Measurements from ENCODE around the gene TRMT1. TPM values are rescaled to one million over a fixed set of nuclear protein-coding genes. Genes with fewer than 3 reads are reported as not detected.
"Not testable (repeated sequence)": the region's sequence is repeated elsewhere in the genome, so short reads cannot be mapped to it uniquely, and the experiment has no call there.

The TRMT1 gene
- total RNA-seq, 1 experiment from 2014 or later = 36.5 TPM

DNA sequence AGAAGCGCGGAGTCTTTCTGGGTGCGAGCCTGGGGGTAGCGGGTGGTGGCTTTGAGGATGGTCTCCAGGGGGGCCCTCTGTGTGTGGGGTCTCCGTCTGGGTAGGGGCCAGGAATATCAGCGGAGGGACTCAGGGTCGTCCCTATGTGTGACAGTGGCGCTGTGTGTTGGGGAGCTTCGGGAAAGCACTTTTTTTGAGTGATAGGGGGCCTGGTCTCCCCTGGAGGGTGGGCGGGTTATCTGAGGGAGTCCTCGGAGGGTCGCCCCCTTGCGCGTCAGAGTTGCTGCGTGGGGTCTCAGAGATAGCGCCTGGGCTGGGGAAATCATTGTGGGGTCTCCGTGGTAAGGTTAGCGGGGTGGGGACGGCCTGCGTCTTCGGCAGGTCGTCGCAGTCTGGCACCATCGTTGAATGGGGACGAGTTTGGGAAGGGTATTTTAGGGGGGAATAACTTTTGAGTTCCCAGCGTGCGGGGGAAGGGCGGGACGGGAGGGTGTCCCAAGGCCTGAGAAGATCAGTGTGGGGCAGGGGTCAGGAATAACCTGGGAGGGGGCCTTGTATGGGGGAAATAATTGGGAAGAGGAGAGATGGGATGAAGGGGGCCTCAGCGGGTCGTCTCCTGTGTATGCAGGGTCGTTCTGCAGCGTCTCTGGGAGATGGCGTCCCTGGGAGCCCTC lies 34.5 kb upstream of the TRMT1 start:
- TF ChIP-seq, protein P1, sequence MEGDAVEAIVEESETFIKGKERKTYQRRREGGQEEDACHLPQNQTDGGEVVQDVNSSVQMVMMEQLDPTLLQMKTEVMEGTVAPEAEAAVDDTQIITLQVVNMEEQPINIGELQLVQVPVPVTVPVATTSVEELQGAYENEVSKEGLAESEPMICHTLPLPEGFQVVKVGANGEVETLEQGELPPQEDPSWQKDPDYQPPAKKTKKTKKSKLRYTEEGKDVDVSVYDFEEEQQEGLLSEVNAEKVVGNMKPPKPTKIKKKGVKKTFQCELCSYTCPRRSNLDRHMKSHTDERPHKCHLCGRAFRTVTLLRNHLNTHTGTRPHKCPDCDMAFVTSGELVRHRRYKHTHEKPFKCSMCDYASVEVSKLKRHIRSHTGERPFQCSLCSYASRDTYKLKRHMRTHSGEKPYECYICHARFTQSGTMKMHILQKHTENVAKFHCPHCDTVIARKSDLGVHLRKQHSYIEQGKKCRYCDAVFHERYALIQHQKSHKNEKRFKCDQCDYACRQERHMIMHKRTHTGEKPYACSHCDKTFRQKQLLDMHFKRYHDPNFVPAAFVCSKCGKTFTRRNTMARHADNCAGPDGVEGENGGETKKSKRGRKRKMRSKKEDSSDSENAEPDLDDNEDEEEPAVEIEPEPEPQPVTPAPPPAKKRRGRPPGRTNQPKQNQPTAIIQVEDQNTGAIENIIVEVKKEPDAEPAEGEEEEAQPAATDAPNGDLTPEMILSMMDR (IDR thresholded peaks at IDR 0.05; ENCODE audit: unreplicated experiment) = no peak
- peaks cover 17% of the 10 kb centered on the region for H3K4me1 Mint-ChIP-seq (ENCODE audit: low read depth, unreplicated experiment)
- H3K4me3 Mint-ChIP-seq (ENCODE audit: low read depth, unreplicated experiment) = peak overlapping the region; percentile 94
- BruUV-seq (replicated peaks) = TSS peak; percentile 51
- H3K9me3 Mint-ChIP-seq (ENCODE audit: low read depth, unreplicated experiment) = no peaks in the 10 kb centered on the region
- H3K27ac Mint-ChIP-seq (ENCODE audit: unreplicated experiment) = peak overlapping the region; percentile 100
- H3K27me3 Mint-ChIP-seq (ENCODE audit: unreplicated experiment) = peaks cover 15% of the 10 kb centered on the region
- H3K36me3 Mint-ChIP-seq (ENCODE audit: insufficient read depth, unreplicated experiment) = peaks cover 92% of the 10 kb centered on the region
- CTCF ChIA-PET = interaction anchor here (1.4 kb wide), 1 partner anchor 12 kb away, joined by 8 read pairs; no protein-coding TSS in a partner anchor
- intact Hi-C loops (cut with micrococcal nuclease; ENCODE audit: unreplicated experiment) = no loop called here
- no peak for DNase-seq

DNA sequence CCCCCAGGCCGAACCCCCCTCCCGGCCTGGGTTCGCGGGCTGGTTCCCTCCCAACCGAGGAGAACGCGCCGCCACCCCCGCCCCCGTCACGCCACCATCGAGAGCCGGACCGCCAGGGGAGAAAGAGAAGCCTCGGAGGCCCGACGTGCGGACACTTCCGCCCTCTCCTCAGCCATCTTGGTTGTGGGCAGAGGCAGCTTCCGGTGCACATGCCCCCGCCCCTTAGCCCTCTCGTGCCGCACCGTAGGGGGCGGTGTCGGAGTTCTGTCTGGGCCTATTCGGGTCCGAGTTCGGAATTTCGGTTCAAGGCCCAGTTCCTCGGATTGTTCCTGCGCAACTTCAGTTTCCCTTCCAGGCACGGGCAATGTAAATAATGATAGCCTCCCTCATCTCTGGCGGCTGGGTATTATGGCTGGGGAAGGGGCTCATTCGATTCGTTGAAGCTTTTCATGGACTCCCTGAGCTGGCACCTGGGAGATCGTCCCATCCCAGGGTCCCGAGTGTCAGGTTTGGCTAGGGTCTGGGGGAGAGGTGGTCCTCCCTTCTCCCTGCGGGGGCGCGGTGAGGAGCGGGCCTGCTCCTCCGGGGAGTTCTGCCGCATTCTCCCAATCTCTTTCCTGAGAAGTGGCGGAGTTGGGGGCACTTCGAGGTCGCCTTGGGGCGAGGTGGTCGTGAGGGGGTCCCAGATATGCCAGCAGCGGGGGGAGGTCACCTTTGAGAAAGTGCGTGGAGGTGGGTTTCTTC lies 33.8 kb upstream of the TRMT1 start, which contains the start of the genes IER2 and STX10:
IER2 (plus strand) TSS at position 225 of the 744 bp plus-strand sequence. CDS start 2,776 bp downstream, outside the sequence.
STX10 (minus strand) TSS at position 189 of the 744 bp plus-strand sequence. CDS start 202 bp downstream, outside the sequence.
- BruUV-seq (replicated peaks) = no TSS peak
- intact Hi-C loops (cut with micrococcal nuclease; ENCODE audit: unreplicated experiment) = no loop called here
- H3K4me1 Mint-ChIP-seq (ENCODE audit: low read depth, unreplicated experiment) = peaks cover 17% of the 10 kb centered on the region
- CTCF ChIA-PET = interaction anchor here (0.5 to 1.4 kb wide), 7 partner anchors 13 to 532 kb away, joined by 3 to 8 read pairs (median 3); partner anchors contain the start of gene DNASE2
- H3K36me3 Mint-ChIP-seq (ENCODE audit: insufficient read depth, unreplicated experiment) = peaks cover 85% of the 10 kb centered on the region
- TF ChIP-seq, protein P1 (IDR thresholded peaks at IDR 0.05; ENCODE audit: unreplicated experiment) = peak; percentile 36
- no peaks in the 10 kb centered on the region for H3K9me3 Mint-ChIP-seq (ENCODE audit: low read depth, unreplicated experiment)
- peak; percentile 90 for DNase-seq
- H3K27me3 Mint-ChIP-seq (ENCODE audit: unreplicated experiment) = peaks cover 15% of the 10 kb centered on the region
- peak within 1 kb of the TSS; percentile 100 for H3K27ac Mint-ChIP-seq (ENCODE audit: unreplicated experiment)
- H3K4me3 Mint-ChIP-seq (ENCODE audit: low read depth, unreplicated experiment) = peak within 1 kb of the TSS; percentile 94

DNA sequence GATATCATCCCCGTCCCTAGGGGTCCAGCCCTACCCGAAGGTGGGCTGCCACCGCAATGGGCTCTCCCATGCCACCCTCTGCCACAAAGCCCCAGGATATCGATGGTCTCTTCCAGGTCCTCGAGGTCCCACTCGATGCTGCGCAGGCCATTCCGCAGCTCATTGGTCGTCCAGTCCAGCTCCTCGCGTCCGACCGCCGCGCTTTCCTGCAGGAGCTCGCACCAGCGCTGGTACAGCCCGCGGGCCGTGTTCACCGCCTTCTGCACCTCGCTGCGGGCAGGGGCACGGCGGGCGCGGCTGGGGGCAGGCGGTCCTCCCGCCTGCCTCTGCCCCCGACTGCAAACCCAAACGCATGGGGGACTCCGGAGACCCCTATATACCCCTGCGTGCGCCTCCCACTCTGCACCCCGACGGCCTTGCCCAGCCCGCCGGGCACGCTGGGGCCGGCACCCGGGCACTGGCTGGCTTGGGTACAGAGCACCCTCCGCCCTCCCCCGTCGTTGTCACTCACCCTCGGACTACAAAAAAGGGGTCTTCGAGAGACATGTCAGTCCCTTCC lies 33.2 kb upstream of the TRMT1 start:
- DNase-seq = no peak
- no TSS peak for BruUV-seq (replicated peaks)
- Mint-ChIP-seq H3K27me3 (ENCODE audit: unreplicated experiment) (peaks cover 15% of the 10 kb centered on the region), H3K9me3 (ENCODE audit: low read depth, unreplicated experiment) (no peaks in the 10 kb centered on the region), H3K36me3 (ENCODE audit: insufficient read depth, unreplicated experiment) (peaks cover 82% of the 10 kb centered on the region), H3K4me3 (ENCODE audit: low read depth, unreplicated experiment) (peak overlapping the region; percentile 94), H3K27ac (ENCODE audit: unreplicated experiment) (peak overlapping the region; percentile 100), H3K4me1 (ENCODE audit: low read depth, unreplicated experiment) (peaks cover 17% of the 10 kb centered on the region)
- CTCF ChIA-PET = interaction anchor here (0.7 to 1.4 kb wide), 5 partner anchors 14 to 83 kb away, joined by 3 to 8 read pairs (median 4); no protein-coding TSS in a partner anchor
- intact Hi-C loops (cut with micrococcal nuclease; ENCODE audit: unreplicated experiment) = no loop called here
- TF ChIP-seq, protein P1 (IDR thresholded peaks at IDR 0.05; ENCODE audit: unreplicated experiment) = no peak

DNA sequence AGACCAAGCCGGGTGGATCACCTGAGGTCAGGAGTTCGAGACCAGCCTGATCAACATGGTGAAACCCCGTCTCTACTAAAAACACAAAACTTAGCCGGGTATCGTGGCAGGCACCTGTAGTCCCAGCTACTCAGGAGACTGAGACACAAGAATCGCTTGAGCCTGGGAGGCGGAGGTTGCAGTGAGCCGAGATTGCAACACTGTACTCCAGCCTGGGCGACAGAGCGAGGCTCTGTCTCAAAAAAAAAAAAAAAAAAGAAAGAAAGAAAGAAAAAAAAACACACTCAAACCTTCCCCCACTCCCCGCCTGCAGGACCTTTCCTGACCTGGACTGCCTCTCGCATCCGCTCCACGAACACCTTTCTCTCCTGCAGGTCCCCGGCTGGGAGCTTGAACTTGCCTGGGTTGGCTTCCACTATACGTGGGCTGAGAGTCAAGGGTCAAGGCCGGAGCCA lies 32.7 kb upstream of the TRMT1 start:
- CTCF ChIA-PET = interaction anchor here (0.9 kb wide), 1 partner anchor 20 kb away, joined by 5 read pairs; no protein-coding TSS in a partner anchor
- H3K27ac Mint-ChIP-seq (ENCODE audit: unreplicated experiment) = peak overlapping the region; percentile 81
- DNase-seq = not testable (repeated sequence)

More for the DNA sequence above, 32.7 kb upstream of the TRMT1 start:
- Mint-ChIP-seq H3K36me3 (ENCODE audit: insufficient read depth, unreplicated experiment) (peaks cover 80% of the 10 kb centered on the region), H3K4me1 (ENCODE audit: low read depth, unreplicated experiment) (peaks cover 17% of the 10 kb centered on the region), H3K4me3 (ENCODE audit: low read depth, unreplicated experiment) (peak overlapping the region; percentile 94), H3K27me3 (ENCODE audit: unreplicated experiment) (peaks cover 15% of the 10 kb centered on the region)
- intact Hi-C loops (cut with micrococcal nuclease; ENCODE audit: unreplicated experiment); H3K9me3 Mint-ChIP-seq (ENCODE audit: low read depth, unreplicated experiment); BruUV-seq (replicated peaks): not testable (repeated sequence)
